T-helper 1 cell treated with Interleukin-12 subunit alpha and Interleukin-12 subunit beta and Interleukin-4 antibody, amounts not matched to agents 30 ng/mL and 1 ng/mL, for 36 hours (primary cell): ENCODE measurements around the gene KIF23. TPM values are rescaled to one million over a fixed set of nuclear protein-coding genes. Genes with fewer than 3 reads are reported as not detected.

ENCODE experiments used
- intact Hi-C: fragments of 100-400 bp; cut with micrococcal nuclease; formaldehyde crosslinking; loops from one replicate; pipeline ENCODE4 v1.15.1; 2024
- total RNA-seq: library from RNA; stranded (reverse); gene quantifications from 2 replicates; pipeline ENCODE4 v1.2.3, GENCODE V29; 2022

KIF23 gene
- total RNA-seq, 1 donor from 2014 or later = 47.2 TPM

DNA sequence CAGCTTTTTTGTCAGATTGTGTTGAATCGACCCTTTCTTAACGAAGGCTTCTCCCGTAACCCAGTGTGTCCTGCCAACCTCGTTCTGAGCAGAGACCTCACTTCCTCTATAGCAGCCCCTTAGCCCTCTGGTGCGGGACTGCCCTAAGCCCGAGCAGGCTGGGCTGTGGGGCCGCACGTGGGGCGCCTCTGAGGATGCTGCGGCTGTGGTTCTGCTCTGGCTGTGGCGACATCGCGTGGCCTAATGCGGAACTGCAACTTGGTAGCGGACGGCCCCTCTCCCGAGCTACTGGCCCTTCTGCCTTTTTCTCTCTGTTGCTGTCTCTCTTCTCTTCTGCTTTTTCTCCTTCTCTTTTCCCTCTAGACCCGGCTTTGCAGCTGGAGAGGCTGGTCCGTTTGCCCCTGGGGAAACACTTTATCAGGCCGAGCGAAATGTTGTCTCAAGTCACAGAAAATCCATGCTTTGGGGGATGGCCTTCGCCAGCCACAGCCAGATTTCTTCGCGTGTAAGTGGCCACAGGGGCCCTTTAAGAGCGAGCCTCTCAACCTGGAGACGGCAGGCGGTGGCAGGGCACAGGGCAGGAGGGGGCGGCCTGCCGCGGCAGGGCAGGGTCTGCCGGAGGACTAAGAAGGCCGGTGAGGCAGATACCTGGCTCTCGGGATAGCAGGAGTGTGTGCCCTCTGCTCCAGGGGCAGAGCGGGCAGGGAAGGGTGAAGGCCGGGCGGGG is 19.4 kb upstream of the KIF23 start:
- intact Hi-C loops = loop anchor here (1.0 kb wide), 2 partner anchors 234 to 335 kb away; partner anchors contain the start of gene GLCE

DNA sequence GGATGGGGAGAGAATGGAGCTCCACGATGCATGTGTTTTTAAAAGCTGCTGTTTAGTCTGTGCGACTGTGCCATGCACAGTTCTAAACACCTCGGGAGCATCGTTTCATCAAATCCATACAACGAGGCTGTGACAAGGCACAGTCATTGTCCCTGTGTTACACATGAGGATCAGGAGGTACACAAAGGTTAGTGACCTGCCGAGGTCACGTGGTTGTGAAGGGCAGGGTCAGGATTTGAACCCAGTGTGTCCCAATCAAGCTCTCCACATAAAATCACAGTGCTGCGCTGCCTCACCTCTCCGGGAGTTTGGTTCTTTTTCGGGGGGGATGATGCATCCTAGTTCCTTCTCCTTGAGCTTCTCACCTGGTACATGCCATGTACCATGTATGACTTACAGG is 18.7 kb upstream of the KIF23 start:
- intact Hi-C loops = no loop called here

DNA sequence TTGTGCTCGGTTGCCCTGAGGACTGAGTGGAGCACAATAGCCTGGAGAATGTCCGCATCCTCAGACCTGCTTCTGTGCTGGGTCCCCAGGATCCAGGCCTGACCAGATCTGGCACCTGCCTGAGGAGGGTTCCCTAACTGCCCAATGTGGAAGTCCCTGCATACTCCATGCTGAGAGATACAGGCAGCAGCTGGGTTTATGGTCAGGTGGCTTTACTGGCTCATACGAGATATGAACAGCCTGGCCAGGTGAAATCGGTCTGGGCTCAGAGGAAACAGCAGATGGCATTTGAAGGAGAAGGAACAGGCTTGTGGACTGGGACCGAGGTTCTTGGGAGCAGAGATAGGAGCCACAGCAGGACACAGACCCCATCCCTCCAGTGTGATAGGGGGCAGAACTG is 18.2 kb upstream of the KIF23 start:
- intact Hi-C loops = no loop called here

DNA sequence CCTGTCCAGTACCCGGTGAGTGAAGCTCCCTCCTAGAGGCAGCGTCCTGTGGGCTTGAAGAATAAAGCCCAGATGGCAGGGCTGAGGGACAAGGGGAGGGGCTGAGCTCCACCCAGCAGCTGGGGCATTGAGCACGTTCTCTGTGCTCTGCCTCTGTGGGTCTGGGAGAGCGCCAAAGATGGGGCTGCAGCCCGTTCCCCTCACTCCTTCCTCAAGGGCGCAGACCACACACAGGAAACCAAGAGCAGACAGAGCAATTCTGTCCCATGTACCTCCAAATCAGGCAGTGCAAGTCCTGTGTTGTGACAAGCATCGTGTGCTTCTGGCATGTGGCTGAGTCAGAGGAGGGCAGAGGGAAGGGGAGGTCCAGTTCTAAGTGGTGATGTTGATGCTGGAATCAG is 15.7 kb upstream of the KIF23 start:
- intact Hi-C loops = no loop called here

DNA sequence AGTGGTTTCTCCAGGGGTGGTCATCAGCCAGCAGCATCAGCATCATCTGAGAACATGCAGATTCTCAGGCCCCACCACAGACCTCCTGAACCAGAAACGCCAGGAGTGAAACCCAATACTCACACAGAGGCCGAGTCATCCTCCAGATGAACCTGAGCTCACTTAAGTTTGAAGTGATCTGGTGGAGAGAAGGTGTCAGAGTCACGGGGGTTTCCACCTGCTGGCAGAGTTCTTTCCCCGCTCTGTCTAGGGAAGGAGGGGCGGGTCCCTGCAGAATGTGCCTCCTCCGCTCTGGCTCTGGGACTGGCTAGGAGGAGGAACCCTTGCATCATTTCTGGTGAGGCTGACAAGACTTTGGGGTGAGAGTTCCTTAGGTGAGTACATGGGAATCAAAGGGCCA is 13.3 kb upstream of the KIF23 start:
- intact Hi-C loops = no loop called here

DNA sequence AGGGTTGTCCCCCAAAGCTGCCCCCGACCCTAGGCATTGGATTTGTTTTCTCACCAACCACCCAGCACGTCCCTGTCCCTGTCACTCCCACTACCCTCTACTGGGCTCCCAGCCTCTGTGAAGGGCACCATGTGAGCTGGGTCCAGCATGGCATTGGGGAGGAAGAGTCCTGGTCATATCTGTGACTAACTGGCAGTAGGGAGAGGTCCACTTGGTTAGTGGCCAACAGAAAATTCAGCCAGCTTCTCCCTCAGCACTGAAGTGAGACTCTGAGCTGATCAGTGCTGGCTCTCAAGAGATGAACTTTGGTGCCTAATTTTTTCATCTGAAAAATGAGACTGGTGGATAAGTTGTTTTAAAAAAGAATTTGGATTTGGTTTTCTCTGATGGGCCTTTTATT is 11.3 kb upstream of the KIF23 start:
- intact Hi-C loops = no loop called here

DNA sequence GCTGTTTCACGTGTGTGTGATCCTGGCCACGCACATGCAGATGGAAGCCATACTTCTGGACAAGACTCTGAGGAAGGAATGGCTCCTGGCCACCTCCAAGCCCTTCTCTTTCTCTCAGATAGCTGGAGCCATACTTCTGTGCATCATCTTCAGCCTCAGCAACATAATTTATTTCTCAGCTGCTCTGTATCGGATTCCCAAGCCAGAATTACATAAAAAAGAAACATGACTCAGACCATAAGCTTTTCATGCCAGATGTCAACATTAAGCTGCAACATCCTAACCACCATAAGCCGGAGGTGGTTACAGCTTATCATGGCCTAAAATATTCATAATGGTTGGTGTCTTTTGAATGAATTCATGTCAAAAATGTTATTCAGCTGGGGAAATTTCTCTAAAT is 10.6 kb upstream of the KIF23 start:
- intact Hi-C loops = no loop called here

DNA sequence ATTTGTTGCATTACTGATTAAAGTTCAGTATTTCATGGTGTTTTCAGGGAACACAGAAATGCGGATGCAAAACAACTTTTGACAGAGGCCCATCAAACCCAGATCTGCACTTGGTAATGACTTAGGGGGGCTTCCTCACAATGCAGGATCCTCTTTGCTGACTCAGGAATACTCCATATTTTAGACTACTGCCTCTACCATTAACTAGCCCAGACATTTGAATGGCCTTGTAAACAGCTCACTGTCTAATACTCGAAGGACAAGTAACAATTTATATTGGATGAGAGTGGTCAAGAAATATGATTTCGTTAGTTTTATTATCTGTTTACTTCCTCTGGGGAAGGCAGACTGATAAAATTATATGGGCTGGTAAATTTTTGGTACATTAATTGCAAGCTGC is 9.0 kb upstream of the KIF23 start:
- intact Hi-C loops = no loop called here

DNA sequence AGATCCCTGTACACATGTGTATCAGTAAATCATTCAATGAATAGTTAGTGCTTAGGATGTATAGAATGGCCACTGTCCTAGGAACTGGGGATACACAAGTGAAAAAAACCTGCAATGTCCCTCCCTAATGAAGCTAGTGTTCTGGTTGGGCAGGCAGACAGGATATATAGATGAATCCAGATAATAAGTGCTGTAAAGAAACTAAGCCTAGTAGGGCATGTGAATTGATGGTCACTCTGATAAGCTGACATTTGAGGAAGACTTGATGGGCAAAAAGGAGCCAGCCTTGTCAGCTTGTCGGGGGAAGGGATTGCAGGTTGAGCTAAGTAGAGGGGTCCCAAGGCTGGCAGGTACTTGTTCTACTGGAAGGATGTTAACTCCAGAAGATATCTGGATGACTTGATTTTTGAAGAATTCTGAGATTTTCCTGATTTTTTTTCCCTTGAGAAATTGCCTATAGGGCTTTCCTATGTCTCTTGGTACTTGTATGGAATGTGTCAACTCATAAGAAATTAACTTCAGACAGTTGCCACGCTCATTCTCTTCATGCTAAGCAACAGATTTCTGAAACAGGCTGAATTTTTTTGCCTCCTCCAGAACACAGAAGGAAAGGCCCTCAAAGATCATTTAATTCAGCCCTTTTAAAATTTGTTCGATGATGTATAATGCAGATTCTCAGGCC is 6.3 kb upstream of the KIF23 start:
- intact Hi-C loops = no loop called here

DNA sequence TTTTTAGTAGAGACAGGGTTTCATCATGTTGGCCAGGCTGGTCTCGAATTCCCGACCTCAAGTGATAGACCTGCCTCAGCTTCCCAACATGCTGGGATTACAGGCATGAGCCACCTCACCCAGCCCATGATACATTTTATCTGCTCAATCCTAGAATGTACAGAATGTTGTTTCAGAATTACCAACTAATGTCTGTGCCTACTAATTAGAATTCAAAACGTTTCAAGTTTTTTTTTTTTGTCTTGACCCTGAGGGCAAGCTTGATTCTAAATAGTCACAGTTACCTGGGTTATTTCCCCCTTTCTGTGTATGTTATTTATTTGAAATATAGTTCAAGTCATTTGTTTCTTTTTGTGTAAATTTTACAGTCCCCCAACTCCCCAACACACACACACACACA is 5.3 kb upstream of the KIF23 start:
- intact Hi-C loops = no loop called here

DNA sequence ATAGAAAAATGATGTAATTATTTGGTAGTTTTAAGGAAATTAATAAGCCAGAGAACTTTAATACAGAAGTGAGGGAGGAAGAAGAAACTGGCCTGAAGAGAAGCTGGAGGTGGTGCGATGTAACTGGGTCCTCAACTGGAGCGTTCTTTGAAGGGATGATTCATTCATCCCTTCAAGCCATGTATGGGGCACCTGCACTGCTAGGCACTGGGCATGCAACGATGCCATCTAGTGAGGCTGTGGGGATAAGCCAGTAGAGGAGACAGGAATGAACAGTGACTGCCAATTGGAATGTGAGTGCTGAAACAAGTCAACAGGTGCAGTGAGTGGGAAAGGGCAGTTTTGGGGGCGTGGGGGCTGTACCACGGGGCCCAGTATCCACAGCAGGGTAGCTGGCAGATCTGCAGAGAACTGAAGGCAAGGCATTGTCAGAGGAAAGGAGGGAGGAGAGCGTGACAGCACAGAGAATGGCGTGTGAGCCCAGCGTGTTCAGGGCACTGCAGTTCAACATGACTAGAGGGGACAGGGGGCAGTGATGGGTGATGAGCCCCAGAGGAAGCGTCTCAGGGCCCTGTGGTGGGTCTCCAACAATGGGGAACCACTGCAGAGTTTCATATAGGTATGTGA is 3.8 kb upstream of the KIF23 start:
- intact Hi-C loops = loop anchor here (5.0 to 10.0 kb wide), 2 partner anchors 353 to 1356 kb away; partner anchors contain the start of gene PIAS1

DNA sequence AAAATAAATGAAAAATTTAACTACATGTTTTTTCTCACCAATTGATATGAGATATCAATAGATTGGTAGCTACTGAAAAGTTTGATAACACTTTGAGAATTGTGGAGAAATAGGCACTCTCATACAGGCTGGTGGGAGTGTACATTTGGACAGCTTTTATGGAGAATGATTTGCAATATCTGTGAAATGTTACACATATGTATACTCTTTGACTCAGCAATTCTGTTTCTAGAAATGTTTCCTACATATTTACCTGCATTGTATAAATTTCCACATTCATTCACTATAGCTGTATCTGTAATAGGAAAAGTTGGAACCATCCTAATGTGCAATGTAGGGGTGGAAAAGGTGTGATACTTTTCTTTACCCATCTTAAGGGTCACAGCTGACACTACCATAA is 1.9 kb upstream of the KIF23 start:
- intact Hi-C loops = loop anchor here (5.0 to 10.0 kb wide), 2 partner anchors 355 to 1357 kb away; partner anchors contain the start of gene PIAS1

DNA sequence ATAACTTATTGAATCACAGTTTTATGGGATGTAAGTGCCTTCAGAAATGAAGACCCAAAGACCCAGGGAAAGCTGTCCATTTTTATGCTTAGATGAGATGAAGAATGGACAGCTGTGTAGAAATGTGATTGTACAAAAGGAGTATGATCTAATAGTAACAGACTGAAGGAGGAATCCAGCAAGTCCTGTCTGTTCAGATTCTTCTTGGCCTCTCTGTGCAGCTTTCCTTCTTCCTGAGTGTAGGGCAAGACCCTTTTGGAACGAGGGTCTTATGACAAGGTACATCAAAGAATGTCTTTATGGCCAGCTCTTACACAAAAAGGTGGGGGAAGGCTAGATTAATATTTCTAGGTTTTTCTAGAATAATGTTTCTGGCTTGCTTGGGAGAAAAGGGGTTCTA is 1.4 kb upstream of the KIF23 start:
- intact Hi-C loops = loop anchor here (5.0 to 10.0 kb wide), 2 partner anchors 355 to 1358 kb away; partner anchors contain the start of gene PIAS1

DNA sequence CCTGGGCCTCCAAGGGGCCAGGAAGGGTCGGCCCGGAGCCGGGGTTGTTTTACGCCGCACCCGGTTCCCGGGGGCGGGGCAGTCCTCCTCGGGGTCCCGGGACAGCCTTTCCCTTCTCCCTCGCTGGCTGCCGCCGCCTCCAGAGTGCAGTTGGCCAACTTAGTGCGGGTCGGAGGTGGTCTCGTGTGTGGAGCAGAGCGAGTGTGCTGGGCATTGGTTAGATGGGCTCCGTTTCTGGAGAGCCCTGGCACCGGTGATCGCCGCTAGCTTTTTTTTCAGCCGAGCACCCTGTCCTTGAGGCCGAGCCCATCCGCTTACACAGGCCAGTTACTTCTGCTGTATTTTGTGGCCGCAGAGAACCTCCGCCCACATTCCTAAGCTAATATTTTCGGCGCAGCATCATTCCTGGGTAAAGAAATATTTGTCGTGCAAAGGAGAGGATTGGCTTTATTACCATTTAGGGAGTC is 585 bp downstream of the KIF23 start:
- intact Hi-C loops = loop anchor here (1.0 to 10.0 kb wide), 8 partner anchors 29 to 1360 kb away; partner anchors contain the start of genes GLCE, PIAS1 and RPLP1

DNA sequence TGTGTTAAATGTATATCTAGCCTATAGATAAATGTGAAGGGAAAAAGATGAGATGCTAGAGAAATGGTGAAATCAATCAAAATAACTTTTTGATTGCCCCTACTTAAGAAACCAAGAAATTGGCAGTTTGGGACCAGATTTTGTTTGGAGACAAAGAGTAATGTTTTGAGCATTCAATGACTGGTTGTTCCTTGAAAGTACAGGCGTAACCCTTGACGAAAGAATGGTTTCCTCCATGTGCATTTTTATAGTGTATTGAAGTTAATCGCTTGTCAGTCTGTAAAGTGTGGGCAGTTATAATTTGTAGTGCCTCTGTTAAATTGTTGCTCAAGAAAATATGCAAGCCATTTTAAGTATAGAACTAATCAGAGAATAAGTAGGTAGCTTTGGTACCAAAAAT is 1.2 kb downstream of the KIF23 start:
- intact Hi-C loops = loop anchor here (2.0 to 10.0 kb wide), 2 partner anchors 683 to 1361 kb away; partner anchors contain the start of gene PIAS1

DNA sequence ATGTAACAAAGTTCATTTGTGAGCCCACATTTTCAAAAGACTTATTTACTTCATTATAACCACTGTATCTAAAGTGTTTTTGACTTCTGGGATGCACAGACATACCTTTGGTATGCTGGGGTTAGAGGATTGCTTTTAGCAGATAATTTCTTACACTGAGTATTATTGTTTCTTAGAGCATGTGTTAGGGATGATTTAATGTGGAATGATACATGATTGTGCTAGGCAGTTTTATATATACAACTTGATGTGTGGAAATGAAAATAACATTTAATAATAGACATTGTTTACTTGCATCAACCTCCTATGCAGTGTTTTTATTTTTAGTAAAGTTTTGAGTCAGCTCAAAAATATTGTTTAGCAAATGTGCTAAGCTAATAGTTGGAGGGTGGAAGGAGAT is 3.4 kb downstream of the KIF23 start:
- intact Hi-C loops = loop anchor here (10.0 kb wide), 1 partner anchor 1363 kb away; the partner anchor contains the start of gene PIAS1

DNA sequence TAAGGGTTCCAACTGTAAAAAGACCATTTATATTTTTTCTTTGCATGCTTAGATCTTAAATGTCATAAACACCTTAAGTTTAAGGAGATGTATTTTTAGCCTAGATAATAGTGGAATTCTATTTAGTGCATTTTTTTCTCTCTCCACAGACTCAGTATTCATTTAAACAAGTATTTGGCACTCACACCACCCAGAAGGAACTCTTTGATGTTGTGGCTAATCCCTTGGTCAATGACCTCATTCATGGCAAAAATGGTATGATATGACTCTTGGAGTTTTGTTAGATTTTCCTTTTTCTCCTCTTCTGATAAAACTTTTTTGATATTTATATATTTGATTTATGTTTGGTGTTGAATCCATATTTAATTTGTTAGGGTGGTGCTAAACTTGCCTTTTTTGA is 7.3 kb downstream of the KIF23 start:
- intact Hi-C loops = no loop called here

DNA sequence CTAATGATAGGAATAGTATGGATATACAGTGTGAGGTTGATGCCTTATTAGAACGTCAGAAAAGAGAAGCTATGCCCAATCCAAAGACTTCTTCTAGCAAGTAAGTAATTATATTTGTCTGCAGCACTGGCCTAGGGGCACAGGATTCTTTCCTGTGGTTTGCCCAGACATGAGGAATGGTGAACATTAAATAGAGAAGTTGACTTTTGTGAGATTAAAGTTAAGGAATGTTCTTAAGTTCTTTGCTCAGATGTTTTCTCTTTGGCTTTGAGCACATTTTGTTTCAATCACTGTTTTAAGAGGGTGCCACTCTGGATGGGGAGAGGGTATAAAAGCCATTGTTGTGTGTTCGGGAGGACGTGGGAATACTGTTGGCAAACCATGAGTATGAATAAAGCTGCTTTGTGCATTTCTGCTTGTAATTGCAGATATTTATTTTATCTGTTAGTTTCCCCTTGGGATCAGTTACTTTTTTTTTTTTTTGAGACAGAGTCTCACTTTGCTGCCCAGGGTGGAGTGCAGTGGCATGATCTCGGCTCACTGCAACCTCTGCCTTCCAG is 8.3 kb downstream of the KIF23 start:
- intact Hi-C loops = no loop called here

DNA sequence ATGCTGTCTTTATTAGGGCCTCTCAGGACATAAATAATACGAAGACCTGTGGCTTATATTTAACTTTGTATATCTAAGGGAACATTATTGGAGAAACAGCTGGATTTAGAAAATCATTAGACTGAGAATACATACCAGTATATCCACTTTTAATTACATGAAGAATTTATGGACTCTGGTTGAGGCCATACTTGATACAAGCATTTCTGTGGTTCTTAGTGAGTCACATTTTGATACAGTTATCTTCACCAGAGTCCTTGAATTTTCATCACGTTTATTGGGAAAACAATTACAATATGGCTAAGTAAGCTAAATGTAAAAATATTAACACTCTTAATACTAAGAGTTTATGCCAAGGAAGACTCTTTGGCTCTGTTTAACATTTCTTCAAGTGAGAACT is 9.9 kb downstream of the KIF23 start:
- intact Hi-C loops = no loop called here

DNA sequence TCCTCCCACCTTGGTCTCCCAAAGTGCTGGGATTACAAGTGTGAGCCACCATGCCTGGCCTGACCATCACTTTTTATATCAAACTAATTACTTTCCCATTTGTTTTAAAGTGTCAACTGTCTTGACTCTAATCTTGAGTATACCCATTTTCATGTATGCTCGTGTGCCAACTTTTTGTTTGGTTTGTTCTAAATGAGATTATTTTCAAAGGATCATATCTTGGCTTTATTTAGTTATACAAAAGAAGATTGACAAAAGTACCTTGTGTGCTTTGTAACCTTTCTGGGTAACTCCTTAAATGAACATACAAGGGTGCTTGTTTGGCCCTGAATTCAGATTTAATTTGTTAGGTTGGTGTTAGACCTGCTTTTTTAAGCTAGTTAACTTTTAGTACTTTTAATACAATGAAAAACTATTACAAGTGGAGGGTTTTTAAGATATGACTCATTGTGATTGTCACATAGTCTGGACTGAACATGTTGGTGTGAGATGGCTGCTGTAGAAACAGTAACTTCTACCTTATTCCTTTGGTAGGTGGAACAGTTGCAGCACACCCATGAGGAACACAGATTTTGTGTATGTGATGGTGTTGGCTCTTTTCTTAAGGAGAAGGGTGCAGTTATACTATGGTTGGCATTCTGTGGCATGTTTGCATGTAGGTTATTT is 10.7 kb downstream of the KIF23 start:
- intact Hi-C loops = no loop called here

DNA sequence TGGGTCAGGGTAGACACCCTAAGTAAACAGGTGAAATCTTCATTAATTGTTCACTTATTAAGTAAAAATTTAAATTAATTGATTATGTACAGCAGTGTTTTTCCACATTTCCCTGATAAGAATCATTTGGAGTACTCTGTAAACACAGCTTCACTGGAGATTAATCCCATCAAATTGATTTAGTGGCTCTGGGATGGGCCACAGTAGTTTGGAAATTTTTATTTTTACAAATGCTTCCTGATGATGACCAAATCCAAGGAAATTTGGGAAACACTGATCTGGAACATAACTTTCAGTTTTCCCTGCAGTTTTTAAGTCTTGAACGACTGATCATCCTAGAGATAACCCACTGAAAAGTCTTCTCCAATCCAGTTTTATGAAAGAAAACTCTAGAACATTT is 19.7 kb downstream of the KIF23 start:
- intact Hi-C loops = no loop called here
